ENCODE measurements around the gene ZBTB9. TPM values are rescaled to one million over a fixed set of nuclear protein-coding genes. Genes with fewer than 3 reads are reported as not detected.

The ZBTB9 gene
- total and polyA plus RNA-seq, 2 experiments from 2014 or later, result 5.0 to 5.1 TPM

DNA sequence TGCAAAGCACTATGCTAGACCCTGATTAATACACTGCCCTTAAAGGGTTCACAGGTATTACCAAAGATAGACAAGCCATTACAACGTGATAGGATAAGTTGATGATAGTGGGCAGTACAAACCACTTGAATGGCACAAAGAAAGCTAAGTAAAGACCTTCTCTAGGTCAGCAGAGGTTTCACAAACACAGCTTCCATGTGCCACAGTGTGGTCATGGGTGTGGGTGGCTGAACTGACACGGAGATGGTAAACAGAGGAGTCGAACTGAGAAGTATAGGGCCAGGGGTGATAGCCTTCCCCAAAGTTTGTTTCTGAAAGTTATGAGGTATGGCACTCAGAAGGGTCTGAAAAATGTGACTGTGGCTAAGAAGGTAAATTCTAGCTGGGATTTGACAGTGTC, 4.3 kb downstream of the ZBTB9 start:
- Histone ChIP-seq H4K20me1 (ENCODE audit: insufficient read depth, poor library complexity, severe bottlenecking) (no peaks in the 10 kb centered on the region), H3K9me3 (ENCODE audit: low read depth) (no peaks in the 10 kb centered on the region), H3K36me3 (replicated peaks; ENCODE audit: insufficient read depth, low read depth) (no peaks in the 10 kb centered on the region), H3K4me1 (ENCODE audit: insufficient read depth) (no peaks in the 10 kb centered on the region), H3K9me2 (replicated peaks; ENCODE audit: insufficient read depth) (no peaks in the 10 kb centered on the region), H3K4me3 (no peak overlapping the region), H3K27me3 (peaks cover 7% of the 10 kb centered on the region), H3K79me2 (peaks cover 16% of the 10 kb centered on the region), H3K4me2 (no peak overlapping the region), H3K27ac (no peak overlapping the region), H2AFZ (no peak overlapping the region)
- DNase-seq (ENCODE audit: low spot score), result no peak
- TF ChIP-seq EZH2 (IDR thresholded peaks at IDR 0.05; ENCODE audit: borderline replicate concordance) (no peak), EZH2phosphoT487 (IDR thresholded peaks at IDR 0.05; ENCODE audit: low read depth, severe bottlenecking, unreplicated experiment) (no peak)
- TF ChIP-seq, protein P1, sequence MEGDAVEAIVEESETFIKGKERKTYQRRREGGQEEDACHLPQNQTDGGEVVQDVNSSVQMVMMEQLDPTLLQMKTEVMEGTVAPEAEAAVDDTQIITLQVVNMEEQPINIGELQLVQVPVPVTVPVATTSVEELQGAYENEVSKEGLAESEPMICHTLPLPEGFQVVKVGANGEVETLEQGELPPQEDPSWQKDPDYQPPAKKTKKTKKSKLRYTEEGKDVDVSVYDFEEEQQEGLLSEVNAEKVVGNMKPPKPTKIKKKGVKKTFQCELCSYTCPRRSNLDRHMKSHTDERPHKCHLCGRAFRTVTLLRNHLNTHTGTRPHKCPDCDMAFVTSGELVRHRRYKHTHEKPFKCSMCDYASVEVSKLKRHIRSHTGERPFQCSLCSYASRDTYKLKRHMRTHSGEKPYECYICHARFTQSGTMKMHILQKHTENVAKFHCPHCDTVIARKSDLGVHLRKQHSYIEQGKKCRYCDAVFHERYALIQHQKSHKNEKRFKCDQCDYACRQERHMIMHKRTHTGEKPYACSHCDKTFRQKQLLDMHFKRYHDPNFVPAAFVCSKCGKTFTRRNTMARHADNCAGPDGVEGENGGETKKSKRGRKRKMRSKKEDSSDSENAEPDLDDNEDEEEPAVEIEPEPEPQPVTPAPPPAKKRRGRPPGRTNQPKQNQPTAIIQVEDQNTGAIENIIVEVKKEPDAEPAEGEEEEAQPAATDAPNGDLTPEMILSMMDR (IDR thresholded peaks at IDR 0.05; ENCODE audit: poor library complexity), result no peak
- 81% methylated on average over 3 of the region's 3 CpGs for WGBS (ENCODE audit: low lambda C conversion rate, missing lambda C conversion rate)

DNA sequence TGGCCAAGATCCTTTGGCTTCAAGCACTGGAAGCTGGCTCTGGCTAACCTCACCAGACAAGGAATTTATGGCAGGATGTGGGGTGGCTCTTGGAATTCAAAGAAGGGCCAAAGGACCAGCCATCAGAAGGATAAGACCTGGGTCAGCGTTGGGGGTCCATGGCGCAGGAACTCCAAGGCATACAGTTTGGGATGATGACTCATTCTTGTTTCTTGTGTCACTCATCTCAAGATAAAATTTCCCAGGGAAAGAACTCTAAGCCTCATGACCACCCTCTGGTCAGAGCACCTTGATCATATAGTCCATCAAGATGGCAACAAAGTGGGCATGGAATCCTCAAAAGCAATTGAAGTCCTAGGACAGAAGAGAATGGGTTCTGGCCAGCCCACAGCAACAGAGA, 4.8 kb downstream of the ZBTB9 start:
- Histone ChIP-seq H3K27me3 (peaks cover 9% of the 10 kb centered on the region), H4K20me1 (ENCODE audit: insufficient read depth, poor library complexity, severe bottlenecking) (no peaks in the 10 kb centered on the region), H3K4me2 (no peak overlapping the region), H3K9me3 (ENCODE audit: low read depth) (no peaks in the 10 kb centered on the region), H2AFZ (no peak overlapping the region), H3K36me3 (replicated peaks; ENCODE audit: insufficient read depth, low read depth) (no peaks in the 10 kb centered on the region), H3K27ac (no peak overlapping the region), H3K79me2 (peaks cover 16% of the 10 kb centered on the region), H3K4me1 (ENCODE audit: insufficient read depth) (no peaks in the 10 kb centered on the region), H3K9me2 (replicated peaks; ENCODE audit: insufficient read depth) (no peaks in the 10 kb centered on the region), H3K4me3 (no peak overlapping the region)
- no peak for DNase-seq (ENCODE audit: low spot score)
- 96% methylated on average over 2 of the region's 2 CpGs for WGBS (ENCODE audit: low lambda C conversion rate, missing lambda C conversion rate)
- TF ChIP-seq, protein P1 (IDR thresholded peaks at IDR 0.05; ENCODE audit: poor library complexity), result no peak
- TF ChIP-seq EZH2 (IDR thresholded peaks at IDR 0.05; ENCODE audit: borderline replicate concordance) (no peak), EZH2phosphoT487 (IDR thresholded peaks at IDR 0.05; ENCODE audit: low read depth, severe bottlenecking, unreplicated experiment) (no peak)

DNA sequence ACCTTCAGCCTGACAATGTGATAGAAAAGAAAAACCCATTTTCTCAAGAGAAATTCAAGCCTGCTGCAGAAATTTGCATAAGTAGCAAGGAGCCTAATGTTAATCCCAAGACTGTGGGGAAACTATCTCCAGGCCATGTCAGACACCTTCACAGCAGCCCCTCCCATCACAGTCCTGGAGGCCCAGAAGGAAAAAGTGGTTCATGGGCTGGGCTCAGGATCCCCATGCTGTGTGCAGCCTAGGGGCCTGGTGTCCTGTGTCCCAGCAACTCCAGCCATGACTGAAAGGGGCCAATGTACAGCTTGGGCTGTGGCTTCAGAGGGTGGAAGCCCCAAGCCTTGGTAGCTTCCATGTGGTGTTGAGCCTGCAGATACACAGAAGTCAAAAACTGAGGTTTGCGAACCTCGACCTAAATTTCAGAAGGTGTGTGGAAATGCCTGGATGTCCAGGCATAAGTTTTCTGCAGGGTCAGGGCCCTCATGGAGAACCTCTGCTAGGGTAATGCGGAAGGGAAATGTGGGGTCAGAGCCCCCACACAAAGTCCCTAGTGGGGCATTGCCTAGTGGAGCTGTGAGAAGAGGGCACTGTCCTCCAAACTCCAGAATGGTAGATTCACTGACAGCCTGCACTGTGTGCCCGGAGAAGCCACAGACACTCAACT, 11.8 kb downstream of the ZBTB9 start:
- peaks cover 9% of the 10 kb centered on the region for H3K27me3 ChIP-seq
- no peaks in the 10 kb centered on the region for H3K36me3 ChIP-seq (replicated peaks; ENCODE audit: insufficient read depth, low read depth)
- TF ChIP-seq EZH2 (IDR thresholded peaks at IDR 0.05; ENCODE audit: borderline replicate concordance), result no peak
- no peaks in the 10 kb centered on the region for H4K20me1 ChIP-seq (ENCODE audit: insufficient read depth, poor library complexity, severe bottlenecking)
- H3K9me2 ChIP-seq (replicated peaks; ENCODE audit: insufficient read depth), result no peaks in the 10 kb centered on the region
- WGBS (ENCODE audit: low lambda C conversion rate, missing lambda C conversion rate), result 90% methylated on average over 4 of the region's 4 CpGs
- no peak overlapping the region for H3K4me3 ChIP-seq
- no peak overlapping the region for H3K27ac ChIP-seq
- no peaks in the 10 kb centered on the region for H3K9me3 ChIP-seq (ENCODE audit: low read depth)
- no peak overlapping the region for H2AFZ ChIP-seq
- no peak overlapping the region for H3K4me2 ChIP-seq
- H3K79me2 ChIP-seq, result no peaks in the 10 kb centered on the region
- no peak for DNase-seq (ENCODE audit: low spot score)
- H3K4me1 ChIP-seq (ENCODE audit: insufficient read depth), result no peaks in the 10 kb centered on the region

GRCh38 chr6:33467091-33467490, 12.7 kb downstream of the ZBTB9 start:
- TF ChIP-seq EZH2phosphoT487 (IDR thresholded peaks at IDR 0.05; ENCODE audit: low read depth, severe bottlenecking, unreplicated experiment) (no peak), EZH2 (IDR thresholded peaks at IDR 0.05; ENCODE audit: borderline replicate concordance) (no peak)
- TF ChIP-seq, protein P1 (IDR thresholded peaks at IDR 0.05; ENCODE audit: poor library complexity), result no peak
- H3K4me3 ChIP-seq, result no peak overlapping the region
- H2AFZ ChIP-seq, result no peak overlapping the region
- H3K4me1 ChIP-seq (ENCODE audit: insufficient read depth), result no peaks in the 10 kb centered on the region
- no peak overlapping the region for H3K4me2 ChIP-seq
- H3K36me3 ChIP-seq (replicated peaks; ENCODE audit: insufficient read depth, low read depth), result no peaks in the 10 kb centered on the region
- H3K9me3 ChIP-seq (ENCODE audit: low read depth), result no peaks in the 10 kb centered on the region
- H3K79me2 ChIP-seq, result no peaks in the 10 kb centered on the region
- no peaks in the 10 kb centered on the region for H3K9me2 ChIP-seq (replicated peaks; ENCODE audit: insufficient read depth)
- no peaks in the 10 kb centered on the region for H4K20me1 ChIP-seq (ENCODE audit: insufficient read depth, poor library complexity, severe bottlenecking)
- no peak overlapping the region for H3K27ac ChIP-seq
- 76% methylated on average over 7 of the region's 7 CpGs for WGBS (ENCODE audit: low lambda C conversion rate, missing lambda C conversion rate)
- no peak for DNase-seq (ENCODE audit: low spot score)
- H3K27me3 ChIP-seq, result peaks cover 9% of the 10 kb centered on the region
